HepG2 (cell line): ENCODE data around the gene PKN2. TPM values are rescaled to one million over a fixed set of nuclear protein-coding genes. Genes with fewer than 3 reads are reported as not detected.
A peak's percentile ranks its signal among the peaks of the same experiment; 100 is the strongest.

Experiments
- CREM ChIP-seq, 2 experiments: sonication (generic) in 1 of 2; formaldehyde crosslinking in 1 of 2; IDR thresholded peaks; 2 replicates each; pipeline versions ENCODE4 v1.4.0 to v1.6.1; 2016 to 2020; ENCODE audit warnings: antibody characterized with exemption in 1 of 2, mild to moderate bottlenecking in 1 of 2, missing genetic modification reagents in 1 of 2
- DNMT1 ChIP-seq: sonication (generic); formaldehyde crosslinking; IDR thresholded peaks from 2 replicates; pipeline ENCODE4 v1.5.1; 2020; ENCODE audit warnings: mild to moderate bottlenecking, missing genetic modification reagents
- DNMT3B ChIP-seq: conservative IDR thresholded peaks from 2 replicates; pipeline ENCODE4 v1.6.1; 2016; ENCODE audit warnings: missing biosample characterization, control low read depth
- EED ChIP-seq: sonication (generic); formaldehyde crosslinking; IDR thresholded peaks from 2 replicates; pipeline ENCODE4 v1.5.0; 2020; ENCODE audit warnings: mild to moderate bottlenecking, missing genetic modification reagents
- FOXM1 ChIP-seq: sonication (generic); formaldehyde crosslinking; IDR thresholded peaks from 2 replicates; pipeline ENCODE4 v1.5.0; 2020; ENCODE audit warnings: missing genetic modification reagents
- IKZF1 ChIP-seq: fragments of 450-650 bp; IDR thresholded peaks from 2 replicates; pipeline ENCODE4 v1.7.1; 2016
- MTF1 ChIP-seq: sonication (generic); formaldehyde crosslinking; IDR thresholded peaks from 2 replicates; pipeline ENCODE4 v1.5.0; 2020; ENCODE audit warnings: missing genetic modification reagents
- ONECUT2 ChIP-seq: sonication (generic); formaldehyde crosslinking; IDR thresholded peaks from 2 replicates; pipeline ENCODE4 v1.4.0; 2020; ENCODE audit warnings: missing genetic modification reagents
- PHF8 ChIP-seq: sonication (generic); formaldehyde crosslinking; IDR thresholded peaks from 2 replicates; pipeline ENCODE4 v1.5.0; 2020; ENCODE audit warnings: missing genetic modification reagents
- PRMT3 ChIP-seq: sonication (generic); formaldehyde crosslinking; IDR thresholded peaks from 2 replicates; pipeline ENCODE4 v1.8.1; 2022; ENCODE audit warnings: low read depth, mild to moderate bottlenecking, moderate library complexity, missing genetic modification reagents, borderline replicate concordance
- RAD21 ChIP-seq: fragments of 450-650 bp; formaldehyde crosslinking; IDR thresholded peaks from 2 replicates; pipeline ENCODE4 v1.5.0; 2020; ENCODE audit warnings: mild to moderate bottlenecking
- SOX5 ChIP-seq: IDR thresholded peaks from 2 replicates; pipeline ENCODE4 v1.6.1; 2016; ENCODE audit warnings: borderline replicate concordance
- YY1 ChIP-seq: IDR thresholded peaks from 2 replicates; pipeline ENCODE4 v1.6.1; 2011; ENCODE audit warnings: low read length, low read depth, moderate library complexity, mild to moderate bottlenecking; ENCODE audit not compliant: insufficient read depth, insufficient replicate concordance
- ZBTB20 ChIP-seq: sonication (generic); formaldehyde crosslinking; IDR thresholded peaks from 2 replicates; pipeline ENCODE4 v1.8.1; 2023; ENCODE audit warnings: missing genetic modification reagents, low read depth, mild to moderate bottlenecking, borderline replicate concordance
- ZBTB7A ChIP-seq: sonication (generic); formaldehyde crosslinking; IDR thresholded peaks from 2 replicates; pipeline ENCODE4 v1.8.0; 2022; ENCODE audit warnings: mild to moderate bottlenecking, missing genetic modification reagents
- ZBTB8A ChIP-seq: sonication (generic); formaldehyde crosslinking; IDR thresholded peaks from 2 replicates; pipeline ENCODE4 v1.4.0; 2020; ENCODE audit warnings: mild to moderate bottlenecking, low read depth, missing genetic modification reagents, borderline replicate concordance
- ZFP1 ChIP-seq: IDR thresholded peaks from 2 replicates; pipeline ENCODE4 v1.6.1; 2016
- ZNF143 ChIP-seq: sonication (generic); formaldehyde crosslinking; IDR thresholded peaks from 2 replicates; pipeline ENCODE4 v1.4.0; 2020; ENCODE audit warnings: missing genetic modification reagents
- ZNF460 ChIP-seq: sonication (generic); formaldehyde crosslinking; IDR thresholded peaks from 2 replicates; pipeline ENCODE4 v1.5.1; 2020; ENCODE audit warnings: missing genetic modification reagents, mild to moderate bottlenecking, borderline replicate concordance
- ZNF577 ChIP-seq: sonication (generic); formaldehyde crosslinking; IDR thresholded peaks from 2 replicates; pipeline ENCODE4 v1.4.0; 2020; ENCODE audit warnings: mild to moderate bottlenecking, low read depth, missing genetic modification reagents, borderline replicate concordance
- ZNF782 ChIP-seq: sonication (generic); formaldehyde crosslinking; IDR thresholded peaks from 2 replicates; pipeline ENCODE4 v1.4.0; 2020; ENCODE audit warnings: missing genetic modification reagents, mild to moderate bottlenecking, borderline replicate concordance
- ZNF878 ChIP-seq: sonication (generic); formaldehyde crosslinking; IDR thresholded peaks from 2 replicates; pipeline ENCODE4 v1.8.1; 2023; ENCODE audit warnings: mild to moderate bottlenecking, missing genetic modification reagents, moderate library complexity
- polyA plus RNA-seq, 8 experiments: library from polyadenylated mRNA; depleted of rRNA in 3 of 8; stranded (reverse) in 7 of 8; unstranded in 1 of 8; fragments of >200 nt; fragmentation: Illumina TruSeq in 4 of 8; extraction: Trizol in 4 of 8; gene quantifications; 2 replicates each; pipeline versions ENCODE4 v1.2.1 to v1.2.3, GENCODE V29; 2011 to 2016; ENCODE audit warnings: low read depth in 4 of 8, missing spikeins in 1 of 8, mixed read lengths in 1 of 8; ENCODE audit not compliant: insufficient read depth in 1 of 8
- total RNA-seq, 5 experiments: library from RNA; depleted of rRNA; stranded (reverse); fragments of >200 nt; fragmentation: Illumina TruSeq; extraction: Trizol; gene quantifications; 2 replicates each; pipeline ENCODE4 v1.2.3, GENCODE V29; 2016; ENCODE audit warnings: low read depth in 1 of 5
- TF ChIP-seq, protein P1 (sequence below): sonication (generic); formaldehyde crosslinking; IDR thresholded peaks from 2 replicates; pipeline ENCODE4 v1.4.0; 2020; ENCODE audit warnings: mild to moderate bottlenecking, missing genetic modification reagents
- TF ChIP-seq, protein P2 (sequence below): IDR thresholded peaks from 2 replicates; pipeline ENCODE4 v1.6.1; 2016

Gene PKN2
- total and polyA plus RNA-seq, 2 of the 13 experiments (the other 11 are each of a cell fraction or from before 2014, with no cell fraction given) = 17.0 to 29.4 TPM

- TF ChIP-seq, protein P1, sequence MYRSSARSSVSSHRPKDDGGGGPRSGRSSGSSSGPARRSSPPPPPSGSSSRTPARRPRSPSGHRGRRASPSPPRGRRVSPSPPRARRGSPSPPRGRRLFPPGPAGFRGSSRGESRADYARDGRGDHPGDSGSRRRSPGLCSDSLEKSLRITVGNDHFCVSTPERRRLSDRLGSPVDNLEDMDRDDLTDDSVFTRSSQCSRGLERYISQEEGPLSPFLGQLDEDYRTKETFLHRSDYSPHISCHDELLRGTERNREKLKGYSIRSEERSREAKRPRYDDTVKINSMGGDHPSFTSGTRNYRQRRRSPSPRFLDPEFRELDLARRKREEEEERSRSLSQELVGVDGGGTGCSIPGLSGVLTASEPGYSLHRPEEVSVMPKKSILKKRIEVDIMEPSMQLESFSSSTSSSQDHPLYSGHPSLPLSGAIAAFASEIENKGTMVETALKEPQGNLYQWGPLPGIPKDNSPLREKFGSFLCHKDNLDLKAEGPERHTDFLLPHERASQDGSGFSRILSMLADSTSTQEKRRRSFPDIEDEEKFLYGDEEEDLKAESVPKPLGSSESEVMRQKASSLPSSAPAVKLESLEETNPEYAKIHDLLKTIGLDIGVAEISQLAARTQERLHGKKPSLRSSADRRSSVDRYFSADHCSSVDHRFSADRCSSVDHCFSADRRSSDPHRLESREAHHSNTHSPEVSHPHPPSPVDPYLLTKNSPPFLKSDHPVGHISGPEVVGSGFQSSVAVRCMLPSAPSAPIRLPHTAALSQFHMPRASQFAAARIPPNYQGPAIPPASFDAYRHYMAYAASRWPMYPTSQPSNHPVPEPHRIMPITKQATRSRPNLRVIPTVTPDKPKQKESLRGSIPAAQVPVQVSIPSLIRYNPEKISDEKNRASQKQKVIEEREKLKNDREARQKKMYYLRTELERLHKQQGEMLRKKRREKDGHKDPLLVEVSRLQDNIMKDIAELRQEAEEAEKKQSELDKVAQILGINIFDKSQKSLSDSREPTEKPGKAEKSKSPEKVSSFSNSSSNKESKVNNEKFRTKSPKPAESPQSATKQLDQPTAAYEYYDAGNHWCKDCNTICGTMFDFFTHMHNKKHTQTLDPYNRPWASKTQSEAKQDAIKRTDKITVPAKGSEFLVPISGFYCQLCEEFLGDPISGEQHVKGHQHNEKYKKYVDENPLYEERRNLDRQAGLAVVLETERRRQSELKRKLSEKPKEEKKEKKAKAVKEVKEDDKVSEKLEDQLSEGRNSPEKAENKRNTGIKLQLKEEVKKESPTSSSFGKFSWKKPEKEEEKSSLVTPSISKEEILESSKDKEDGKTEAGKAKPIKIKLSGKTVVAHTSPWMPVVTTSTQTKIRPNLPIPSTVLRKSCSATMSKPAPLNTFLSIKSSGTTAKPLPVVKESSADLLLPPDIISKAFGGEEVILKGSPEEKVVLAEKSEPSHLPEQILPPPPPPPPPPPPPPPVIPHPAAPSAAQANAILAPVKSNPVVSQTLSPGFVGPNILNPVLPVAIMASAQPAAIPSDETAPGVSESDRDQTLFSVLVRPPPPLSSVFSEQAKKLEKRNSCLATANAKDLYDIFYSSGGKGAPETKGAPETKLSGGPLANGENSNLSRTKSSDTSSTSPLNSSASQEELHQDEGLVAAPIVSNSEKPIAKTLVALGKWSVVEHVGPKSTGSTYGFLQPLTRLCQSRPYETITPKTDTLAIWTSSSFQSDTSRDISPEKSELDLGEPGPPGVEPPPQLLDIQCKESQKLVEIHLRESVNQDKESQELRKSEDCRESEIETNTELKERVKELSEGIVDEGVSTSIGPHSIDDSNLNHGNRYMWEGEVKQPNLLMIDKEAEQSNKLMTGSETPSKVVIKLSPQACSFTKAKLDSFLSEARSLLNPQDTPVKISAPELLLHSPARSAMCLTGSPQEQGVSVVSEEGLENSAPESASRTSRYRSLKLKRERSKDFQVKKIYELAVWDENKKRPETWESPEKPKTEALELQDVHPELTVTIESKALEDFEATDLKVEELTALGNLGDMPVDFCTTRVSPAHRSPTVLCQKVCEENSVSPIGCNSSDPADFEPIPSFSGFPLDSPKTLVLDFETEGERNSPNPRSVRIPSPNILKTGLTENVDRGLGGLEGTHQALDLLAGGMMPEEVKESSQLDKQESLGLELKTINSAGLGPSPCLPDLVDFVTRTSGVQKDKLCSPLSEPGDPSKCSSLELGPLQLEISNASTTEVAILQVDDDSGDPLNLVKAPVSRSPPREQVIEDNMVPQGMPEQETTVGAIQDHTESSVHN (CRISPR knock-in tag) = no peak
- TF ChIP-seq YY1 (peak; percentile 56), SOX5 (CRISPR knock-in tag) (no peak), MTF1 (no peak), ZBTB8A (CRISPR knock-in tag) (no peak), ZNF878 (CRISPR knock-in tag) (no peak), RAD21 (peak; percentile 29), FOXM1 (CRISPR knock-in tag) (no peak), PHF8 (CRISPR knock-in tag) (peak; percentile 74), ZNF782 (CRISPR knock-in tag) (0 out of 2 replicates have a peak, but pooled peaks have one; percentile 86), CREM (IDR thresholded peaks at IDR 0.05) (no peak), CREM (CRISPR knock-in tag; IDR thresholded peaks at IDR 0.05) (no peak), DNMT1 (CRISPR knock-in tag) (no peak), ZBTB20 (no peak; the same call in 1 of the 2 replicates), ZNF577 (CRISPR knock-in tag) (no peak), ZFP1 (0 out of 2 replicates have a peak, but pooled peaks have one; percentile 12), DNMT3B (CRISPR knock-in tag) (no peak), ZNF460 (no peak), ZBTB7A (CRISPR knock-in tag) (no peak), EED (CRISPR knock-in tag) (no peak), IKZF1 (no peak), PRMT3 (no peak), ONECUT2 (CRISPR knock-in tag) (no peak), ZNF143 (CRISPR knock-in tag) (no peak)
- TF ChIP-seq, protein P2, sequence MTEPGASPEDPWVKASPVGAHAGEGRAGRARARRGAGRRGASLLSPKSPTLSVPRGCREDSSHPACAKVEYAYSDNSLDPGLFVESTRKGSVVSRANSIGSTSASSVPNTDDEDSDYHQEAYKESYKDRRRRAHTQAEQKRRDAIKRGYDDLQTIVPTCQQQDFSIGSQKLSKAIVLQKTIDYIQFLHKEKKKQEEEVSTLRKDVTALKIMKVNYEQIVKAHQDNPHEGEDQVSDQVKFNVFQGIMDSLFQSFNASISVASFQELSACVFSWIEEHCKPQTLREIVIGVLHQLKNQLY = no peak
Measured at GRCh38 chr1:88684482-88685258, 597 bp downstream of the PKN2 start (continued).
